ENCODE data around the gene XG.

XG gene

GRCh38 chrX:2765549-2765830 is 13.7 kb downstream of the XG start:
- ATAC-seq = no peak
- no peak for TF ChIP-seq ARNTL (CRISPR knock-in tag; IDR thresholded peaks at IDR 0.05; ENCODE audit: borderline replicate concordance, low read depth)
- TF ChIP-seq, protein P1, sequence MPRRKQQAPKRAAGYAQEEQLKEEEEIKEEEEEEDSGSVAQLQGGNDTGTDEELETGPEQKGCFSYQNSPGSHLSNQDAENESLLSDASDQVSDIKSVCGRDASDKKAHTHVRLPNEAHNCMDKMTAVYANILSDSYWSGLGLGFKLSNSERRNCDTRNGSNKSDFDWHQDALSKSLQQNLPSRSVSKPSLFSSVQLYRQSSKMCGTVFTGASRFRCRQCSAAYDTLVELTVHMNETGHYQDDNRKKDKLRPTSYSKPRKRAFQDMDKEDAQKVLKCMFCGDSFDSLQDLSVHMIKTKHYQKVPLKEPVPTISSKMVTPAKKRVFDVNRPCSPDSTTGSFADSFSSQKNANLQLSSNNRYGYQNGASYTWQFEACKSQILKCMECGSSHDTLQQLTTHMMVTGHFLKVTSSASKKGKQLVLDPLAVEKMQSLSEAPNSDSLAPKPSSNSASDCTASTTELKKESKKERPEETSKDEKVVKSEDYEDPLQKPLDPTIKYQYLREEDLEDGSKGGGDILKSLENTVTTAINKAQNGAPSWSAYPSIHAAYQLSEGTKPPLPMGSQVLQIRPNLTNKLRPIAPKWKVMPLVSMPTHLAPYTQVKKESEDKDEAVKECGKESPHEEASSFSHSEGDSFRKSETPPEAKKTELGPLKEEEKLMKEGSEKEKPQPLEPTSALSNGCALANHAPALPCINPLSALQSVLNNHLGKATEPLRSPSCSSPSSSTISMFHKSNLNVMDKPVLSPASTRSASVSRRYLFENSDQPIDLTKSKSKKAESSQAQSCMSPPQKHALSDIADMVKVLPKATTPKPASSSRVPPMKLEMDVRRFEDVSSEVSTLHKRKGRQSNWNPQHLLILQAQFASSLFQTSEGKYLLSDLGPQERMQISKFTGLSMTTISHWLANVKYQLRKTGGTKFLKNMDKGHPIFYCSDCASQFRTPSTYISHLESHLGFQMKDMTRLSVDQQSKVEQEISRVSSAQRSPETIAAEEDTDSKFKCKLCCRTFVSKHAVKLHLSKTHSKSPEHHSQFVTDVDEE (CRISPR knock-in tag; IDR thresholded peaks at IDR 0.05) = no peak
- no peak for TF ChIP-seq ZFP30 (CRISPR knock-in tag; IDR thresholded peaks at IDR 0.05)
- TF ChIP-seq ZNF565 (CRISPR knock-in tag; conservative IDR thresholded peaks at IDR 0.05; ENCODE audit: low read depth) = no peak
- no peak for TF ChIP-seq ISL1 (CRISPR knock-in tag; IDR thresholded peaks at IDR 0.05)
- TF ChIP-seq BACH2 (CRISPR knock-in tag; IDR thresholded peaks at IDR 0.05; ENCODE audit: borderline replicate concordance) = no peak
- no peak for TF ChIP-seq TCF4 (CRISPR knock-in tag; IDR thresholded peaks at IDR 0.05; ENCODE audit: borderline replicate concordance)
- no peak for TF ChIP-seq ZC3H10 (CRISPR knock-in tag; IDR thresholded peaks at IDR 0.05)
- TF ChIP-seq ESRRG (CRISPR knock-in tag; IDR thresholded peaks at IDR 0.05) = no peak
- TF ChIP-seq, protein P2, sequence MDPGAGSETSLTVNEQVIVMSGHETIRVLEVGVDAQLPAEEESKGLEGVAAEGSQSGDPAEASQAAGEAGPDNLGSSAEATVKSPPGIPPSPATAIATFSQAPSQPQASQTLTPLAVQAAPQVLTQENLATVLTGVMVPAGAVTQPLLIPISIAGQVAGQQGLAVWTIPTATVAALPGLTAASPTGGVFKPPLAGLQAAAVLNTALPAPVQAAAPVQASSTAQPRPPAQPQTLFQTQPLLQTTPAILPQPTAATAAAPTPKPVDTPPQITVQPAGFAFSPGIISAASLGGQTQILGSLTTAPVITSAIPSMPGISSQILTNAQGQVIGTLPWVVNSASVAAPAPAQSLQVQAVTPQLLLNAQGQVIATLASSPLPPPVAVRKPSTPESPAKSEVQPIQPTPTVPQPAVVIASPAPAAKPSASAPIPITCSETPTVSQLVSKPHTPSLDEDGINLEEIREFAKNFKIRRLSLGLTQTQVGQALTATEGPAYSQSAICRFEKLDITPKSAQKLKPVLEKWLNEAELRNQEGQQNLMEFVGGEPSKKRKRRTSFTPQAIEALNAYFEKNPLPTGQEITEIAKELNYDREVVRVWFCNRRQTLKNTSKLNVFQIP (CRISPR knock-in tag; IDR thresholded peaks at IDR 0.05; ENCODE audit: borderline replicate concordance, low read depth) = no peak
- TF ChIP-seq CSDC2 (CRISPR knock-in tag; IDR thresholded peaks at IDR 0.05) = no peak
- TF ChIP-seq RARB (CRISPR knock-in tag; IDR thresholded peaks at IDR 0.05) = no peak
- TF ChIP-seq PPARA (CRISPR knock-in tag; IDR thresholded peaks at IDR 0.05; ENCODE audit: borderline replicate concordance) = no peak
- TF ChIP-seq SNAI2 (CRISPR knock-in tag; IDR thresholded peaks at IDR 0.05) = no peak
- TF ChIP-seq CREB5 (CRISPR knock-in tag; IDR thresholded peaks at IDR 0.05; ENCODE audit: low read depth) = no peak
- TF ChIP-seq, protein P3, sequence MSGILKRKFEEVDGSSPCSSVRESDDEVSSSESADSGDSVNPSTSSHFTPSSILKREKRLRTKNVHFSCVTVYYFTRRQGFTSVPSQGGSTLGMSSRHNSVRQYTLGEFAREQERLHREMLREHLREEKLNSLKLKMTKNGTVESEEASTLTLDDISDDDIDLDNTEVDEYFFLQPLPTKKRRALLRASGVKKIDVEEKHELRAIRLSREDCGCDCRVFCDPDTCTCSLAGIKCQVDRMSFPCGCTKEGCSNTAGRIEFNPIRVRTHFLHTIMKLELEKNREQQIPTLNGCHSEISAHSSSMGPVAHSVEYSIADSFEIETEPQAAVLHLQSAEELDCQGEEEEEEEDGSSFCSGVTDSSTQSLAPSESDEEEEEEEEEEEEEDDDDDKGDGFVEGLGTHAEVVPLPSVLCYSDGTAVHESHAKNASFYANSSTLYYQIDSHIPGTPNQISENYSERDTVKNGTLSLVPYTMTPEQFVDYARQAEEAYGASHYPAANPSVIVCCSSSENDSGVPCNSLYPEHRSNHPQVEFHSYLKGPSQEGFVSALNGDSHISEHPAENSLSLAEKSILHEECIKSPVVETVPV (CRISPR knock-in tag; IDR thresholded peaks at IDR 0.05) = no peak

- TF ChIP-seq ZC3H10 (CRISPR knock-in tag; IDR thresholded peaks at IDR 0.05) (no peak), SNAI2 (CRISPR knock-in tag; IDR thresholded peaks at IDR 0.05) (no peak), CREB5 (CRISPR knock-in tag; IDR thresholded peaks at IDR 0.05; ENCODE audit: low read depth) (no peak), ARNTL (CRISPR knock-in tag; IDR thresholded peaks at IDR 0.05; ENCODE audit: borderline replicate concordance, low read depth) (no peak), GLIS3 (CRISPR knock-in tag; IDR thresholded peaks at IDR 0.05) (no peak), TCF4 (CRISPR knock-in tag; IDR thresholded peaks at IDR 0.05; ENCODE audit: borderline replicate concordance) (no peak), TOX (CRISPR knock-in tag; IDR thresholded peaks at IDR 0.05; ENCODE audit: borderline replicate concordance) (no peak), ZFP3 (CRISPR knock-in tag; IDR thresholded peaks at IDR 0.05) (no peak), ZNF70 (CRISPR knock-in tag; IDR thresholded peaks at IDR 0.05) (no peak), PPARA (CRISPR knock-in tag; IDR thresholded peaks at IDR 0.05; ENCODE audit: borderline replicate concordance) (no peak), ESRRG (CRISPR knock-in tag; IDR thresholded peaks at IDR 0.05) (no peak), ISL1 (CRISPR knock-in tag; IDR thresholded peaks at IDR 0.05) (no peak), BACH2 (CRISPR knock-in tag; IDR thresholded peaks at IDR 0.05; ENCODE audit: borderline replicate concordance) (no peak), RARB (CRISPR knock-in tag; IDR thresholded peaks at IDR 0.05) (no peak), OSR1 (CRISPR knock-in tag; IDR thresholded peaks at IDR 0.05) (no peak), ZFP30 (CRISPR knock-in tag; IDR thresholded peaks at IDR 0.05) (no peak), ZNF8 (CRISPR knock-in tag; IDR thresholded peaks at IDR 0.05) (no peak)
- TF ChIP-seq, protein P2 (CRISPR knock-in tag; IDR thresholded peaks at IDR 0.05; ENCODE audit: borderline replicate concordance, low read depth) = no peak
- TF ChIP-seq, protein P3 (CRISPR knock-in tag; IDR thresholded peaks at IDR 0.05) = no peak
- TF ChIP-seq, protein P4, sequence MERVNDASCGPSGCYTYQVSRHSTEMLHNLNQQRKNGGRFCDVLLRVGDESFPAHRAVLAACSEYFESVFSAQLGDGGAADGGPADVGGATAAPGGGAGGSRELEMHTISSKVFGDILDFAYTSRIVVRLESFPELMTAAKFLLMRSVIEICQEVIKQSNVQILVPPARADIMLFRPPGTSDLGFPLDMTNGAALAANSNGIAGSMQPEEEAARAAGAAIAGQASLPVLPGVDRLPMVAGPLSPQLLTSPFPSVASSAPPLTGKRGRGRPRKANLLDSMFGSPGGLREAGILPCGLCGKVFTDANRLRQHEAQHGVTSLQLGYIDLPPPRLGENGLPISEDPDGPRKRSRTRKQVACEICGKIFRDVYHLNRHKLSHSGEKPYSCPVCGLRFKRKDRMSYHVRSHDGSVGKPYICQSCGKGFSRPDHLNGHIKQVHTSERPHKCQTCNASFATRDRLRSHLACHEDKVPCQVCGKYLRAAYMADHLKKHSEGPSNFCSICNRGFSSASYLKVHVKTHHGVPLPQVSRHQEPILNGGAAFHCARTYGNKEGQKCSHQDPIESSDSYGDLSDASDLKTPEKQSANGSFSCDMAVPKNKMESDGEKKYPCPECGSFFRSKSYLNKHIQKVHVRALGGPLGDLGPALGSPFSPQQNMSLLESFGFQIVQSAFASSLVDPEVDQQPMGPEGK (CRISPR knock-in tag; IDR thresholded peaks at IDR 0.05; ENCODE audit: borderline replicate concordance) = no peak
- no peak for ATAC-seq
These were observed 15.1 kb downstream of the XG start for GRCh38 chrX:2766906-2767305.

All from SK-N-SH treated with all-trans-retinoic acid at 6 μM for 48 hours (cell line).